GM12875 (cell line): ENCODE data around the gene FRA10AC1.

Experiments
- H3K4me3 ChIP-seq: one replicate; pipeline ENCODE4 v1.5.1; 2011; ENCODE audit warnings: low read depth, low read length, control low read depth
- TF ChIP-seq, protein P1 (sequence below): IDR thresholded peaks from 2 replicates; pipeline ENCODE4 v1.5.1; 2011; ENCODE audit warnings: low read depth, mild to moderate bottlenecking, control low read depth, inconsistent platforms, low read length, moderate library complexity, borderline replicate concordance; ENCODE audit not compliant: insufficient read depth

Gene FRA10AC1, protein sequence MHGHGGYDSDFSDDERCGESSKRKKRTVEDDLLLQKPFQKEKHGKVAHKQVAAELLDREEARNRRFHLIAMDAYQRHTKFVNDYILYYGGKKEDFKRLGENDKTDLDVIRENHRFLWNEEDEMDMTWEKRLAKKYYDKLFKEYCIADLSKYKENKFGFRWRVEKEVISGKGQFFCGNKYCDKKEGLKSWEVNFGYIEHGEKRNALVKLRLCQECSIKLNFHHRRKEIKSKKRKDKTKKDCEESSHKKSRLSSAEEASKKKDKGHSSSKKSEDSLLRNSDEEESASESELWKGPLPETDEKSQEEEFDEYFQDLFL

GRCh38 chr10:93702210-93703001, at the start of gene FRA10AC1:
Gene FRA10AC1 (minus strand): TSS chr10:93702592. CDS start chr10:93700106, 2,486 bp downstream.
- H3K4me3 ChIP-seq: peak within 1 kb of the TSS; percentile 78
- TF ChIP-seq, protein P1, sequence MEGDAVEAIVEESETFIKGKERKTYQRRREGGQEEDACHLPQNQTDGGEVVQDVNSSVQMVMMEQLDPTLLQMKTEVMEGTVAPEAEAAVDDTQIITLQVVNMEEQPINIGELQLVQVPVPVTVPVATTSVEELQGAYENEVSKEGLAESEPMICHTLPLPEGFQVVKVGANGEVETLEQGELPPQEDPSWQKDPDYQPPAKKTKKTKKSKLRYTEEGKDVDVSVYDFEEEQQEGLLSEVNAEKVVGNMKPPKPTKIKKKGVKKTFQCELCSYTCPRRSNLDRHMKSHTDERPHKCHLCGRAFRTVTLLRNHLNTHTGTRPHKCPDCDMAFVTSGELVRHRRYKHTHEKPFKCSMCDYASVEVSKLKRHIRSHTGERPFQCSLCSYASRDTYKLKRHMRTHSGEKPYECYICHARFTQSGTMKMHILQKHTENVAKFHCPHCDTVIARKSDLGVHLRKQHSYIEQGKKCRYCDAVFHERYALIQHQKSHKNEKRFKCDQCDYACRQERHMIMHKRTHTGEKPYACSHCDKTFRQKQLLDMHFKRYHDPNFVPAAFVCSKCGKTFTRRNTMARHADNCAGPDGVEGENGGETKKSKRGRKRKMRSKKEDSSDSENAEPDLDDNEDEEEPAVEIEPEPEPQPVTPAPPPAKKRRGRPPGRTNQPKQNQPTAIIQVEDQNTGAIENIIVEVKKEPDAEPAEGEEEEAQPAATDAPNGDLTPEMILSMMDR: peak; percentile 54

DNA sequence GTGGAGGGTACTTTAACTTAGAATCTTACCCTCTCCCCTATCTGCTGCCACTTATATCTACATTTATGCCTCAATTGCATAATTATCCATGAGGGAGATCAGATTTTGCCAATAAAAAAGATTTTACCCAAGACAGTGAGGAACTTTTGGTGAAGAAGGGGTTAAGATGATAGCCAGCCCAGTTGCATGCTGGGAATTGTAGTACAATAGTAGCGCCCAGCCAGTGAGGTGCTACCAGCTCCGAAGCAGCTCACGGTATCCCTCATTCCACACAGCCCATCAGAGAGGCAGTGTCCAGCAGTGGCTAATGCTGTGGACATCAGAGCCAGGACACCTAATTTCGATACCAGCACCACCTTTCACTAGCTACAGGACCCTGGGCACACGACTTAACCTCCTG, 49.4 kb upstream of the FRA10AC1 start:
- H3K4me3 ChIP-seq: no peak overlapping the region
- TF ChIP-seq, protein P1: no peak

- TF ChIP-seq, protein P1: no peak
- H3K4me3 ChIP-seq: no peak overlapping the region
Observed at GRCh38 chr10:93751124-93751523, 48.7 kb upstream of the FRA10AC1 start.

DNA sequence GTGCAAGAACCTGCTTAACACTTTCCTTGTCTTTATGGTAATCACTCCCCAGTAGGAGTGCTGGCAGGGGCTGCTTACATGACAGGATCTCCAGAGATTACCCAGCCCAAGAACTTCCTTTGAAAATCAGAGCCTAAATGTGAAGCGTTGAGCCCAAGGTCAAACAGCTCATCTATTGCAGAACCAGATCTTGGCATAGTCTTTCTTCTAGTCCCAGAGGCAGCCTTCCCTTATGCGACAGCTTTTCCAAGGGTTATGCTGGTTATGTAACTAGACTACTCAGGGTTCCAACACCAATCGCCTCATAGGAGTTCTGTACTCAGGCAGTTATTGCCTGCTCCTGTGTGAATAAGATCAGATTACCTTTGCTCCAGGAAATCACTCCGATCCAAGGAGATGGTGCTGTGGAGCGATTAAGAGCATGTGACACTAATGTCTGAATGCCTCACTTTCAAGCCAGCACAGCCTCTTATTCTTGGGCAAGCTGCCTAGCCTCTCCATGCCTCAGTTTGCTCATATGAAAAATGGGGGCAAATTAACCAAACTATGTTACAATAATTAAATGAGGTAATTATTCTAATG, 46.9 kb upstream of the FRA10AC1 start:
- TF ChIP-seq, protein P1: no peak

GRCh38 chr10:93746844-93747284, 44.5 kb upstream of the FRA10AC1 start:
- TF ChIP-seq, protein P1: peak; percentile 63
- H3K4me3 ChIP-seq: no peak overlapping the region

More for the DNA sequence above, 46.9 kb upstream of the FRA10AC1 start:
- no peak overlapping the region for H3K4me3 ChIP-seq

- TF ChIP-seq, protein P1: no peak
- no peak overlapping the region for H3K4me3 ChIP-seq
Observed at GRCh38 chr10:93745408-93746065, 43.1 kb upstream of the FRA10AC1 start.
